OCI-LY3 (cell line): ENCODE data around the gene KYAT1.

Experiments used
- CTCF ChIP-seq: fragments of 200-600, 300-600 bp; sonication (generic); IDR thresholded peaks from 2 replicates; pipeline ENCODE4 v1.5.1; 2014; ENCODE audit warnings: antibody characterized with exemption, low read length, low read depth
- EZH2phosphoT487 ChIP-seq: fragments of 200-600 bp; shearing (Covaris generic); IDR thresholded peaks from 2 replicates; pipeline ENCODE4 v1.6.1; 2018; ENCODE audit warnings: antibody characterized with exemption, mixed run types, low read depth

DNA sequence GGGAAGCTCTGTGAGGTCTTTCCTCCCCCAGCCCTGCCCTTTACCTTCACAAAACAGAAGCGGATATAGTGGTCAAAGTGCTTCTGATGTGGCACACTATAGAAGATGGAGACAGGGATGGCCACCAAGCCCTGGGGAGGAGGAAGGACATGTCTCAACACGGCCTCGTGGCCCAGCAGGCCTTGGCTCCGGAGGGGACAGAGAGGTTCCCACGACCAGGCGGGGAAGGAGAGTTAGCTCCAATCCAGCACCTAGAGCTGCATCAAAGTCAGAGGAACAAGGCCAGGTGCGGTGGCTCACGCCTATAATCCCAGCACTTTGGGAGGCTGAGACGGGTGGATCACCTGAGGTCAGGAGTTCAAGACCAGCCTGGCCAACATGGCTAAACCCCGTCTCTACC is 48.1 kb downstream of the KYAT1 start:
- TF ChIP-seq CTCF (no peak), EZH2phosphoT487 (no peak)
